Prostate gland (tissue), 2 donors: ENCODE measurements around the gene DNASE1.

Experiments used
- POLR2A ChIP-seq: fragments of 450-650 bp; IDR thresholded peaks from one replicate; pipeline ENCODE4 v1.6.1; 2016; ENCODE audit warnings: antibody characterized with exemption, mild to moderate bottlenecking
- POLR2AphosphoS5 ChIP-seq: sonication (generic); formaldehyde crosslinking; IDR thresholded peaks from one replicate; pipeline ENCODE4 v1.6.1; 2017; ENCODE audit warnings: antibody characterized with exemption
- TF ChIP-seq, protein P1 (sequence below), 4 experiments: fragments of 200-600 bp in 2 of 4; fragments of 450-650 bp in 2 of 4; sonication (generic) in 2 of 4; IDR thresholded peaks; 1 replicate in 3 of 4; 2 replicates in 1 of 4; pipeline ENCODE4 v1.5.1; 2016 to 2019; ENCODE audit warnings: antibody characterized with exemption in 4 of 4, mild to moderate bottlenecking in 2 of 4, moderate library complexity in 2 of 4

DNA sequence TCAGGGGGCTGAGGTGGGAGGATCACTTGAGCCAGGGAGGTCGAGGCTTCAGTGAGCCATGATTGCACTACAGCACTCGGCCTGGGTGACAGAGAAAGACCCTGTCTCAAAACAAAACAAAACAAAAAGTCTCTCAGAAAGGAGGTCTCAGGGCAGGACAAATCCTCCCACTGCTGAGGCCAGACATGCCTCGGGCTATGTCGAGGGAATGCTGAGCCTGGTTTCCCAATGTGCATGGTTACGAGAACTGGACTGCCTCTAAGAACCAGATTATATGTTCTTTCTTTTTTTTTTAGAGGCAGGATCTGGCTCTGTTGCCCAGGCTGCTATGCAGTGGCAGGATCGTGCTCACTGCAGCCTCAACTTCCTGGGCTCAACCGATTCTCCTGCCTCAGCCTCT is 35.2 kb downstream of the DNASE1 start:
- TF ChIP-seq, protein P1, sequence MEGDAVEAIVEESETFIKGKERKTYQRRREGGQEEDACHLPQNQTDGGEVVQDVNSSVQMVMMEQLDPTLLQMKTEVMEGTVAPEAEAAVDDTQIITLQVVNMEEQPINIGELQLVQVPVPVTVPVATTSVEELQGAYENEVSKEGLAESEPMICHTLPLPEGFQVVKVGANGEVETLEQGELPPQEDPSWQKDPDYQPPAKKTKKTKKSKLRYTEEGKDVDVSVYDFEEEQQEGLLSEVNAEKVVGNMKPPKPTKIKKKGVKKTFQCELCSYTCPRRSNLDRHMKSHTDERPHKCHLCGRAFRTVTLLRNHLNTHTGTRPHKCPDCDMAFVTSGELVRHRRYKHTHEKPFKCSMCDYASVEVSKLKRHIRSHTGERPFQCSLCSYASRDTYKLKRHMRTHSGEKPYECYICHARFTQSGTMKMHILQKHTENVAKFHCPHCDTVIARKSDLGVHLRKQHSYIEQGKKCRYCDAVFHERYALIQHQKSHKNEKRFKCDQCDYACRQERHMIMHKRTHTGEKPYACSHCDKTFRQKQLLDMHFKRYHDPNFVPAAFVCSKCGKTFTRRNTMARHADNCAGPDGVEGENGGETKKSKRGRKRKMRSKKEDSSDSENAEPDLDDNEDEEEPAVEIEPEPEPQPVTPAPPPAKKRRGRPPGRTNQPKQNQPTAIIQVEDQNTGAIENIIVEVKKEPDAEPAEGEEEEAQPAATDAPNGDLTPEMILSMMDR (IDR thresholded peaks at IDR 0.05): no peak
- no peak for TF ChIP-seq POLR2A
- no peak for TF ChIP-seq POLR2AphosphoS5
